A673 (cell line): Measurements from ENCODE around the gene CDH4. TPM values are rescaled to one million over a fixed set of nuclear protein-coding genes. Genes with fewer than 3 reads are reported as not detected.

ENCODE experiments used
- BruUV-seq: library from RNA; stranded (reverse); fragments of 400-500 nt; replicated peaks from 2 replicates; lab custom pipeline; 2021; lab: Mats Ljungman, UMichigan
- CTCF ChIA-PET: fragments of 300-600 bp; sonication (Branson Sonifier 250); formaldehyde crosslinking; loops from one replicate; lab custom pipeline; 2022; ENCODE audit warnings: antibody characterized with exemption; lab: Charles Lee
- POLR2A ChIA-PET: fragments of 300-600 bp; sonication (Branson Sonifier 250); formaldehyde crosslinking; loops from one replicate; lab custom pipeline; 2022; ENCODE audit warnings: antibody characterized with exemption; ENCODE audit not compliant: low non-redundant PET; lab: Charles Lee
- DNase-seq: peaks from one replicate; pipeline ENCODE4 v3.0.0-alpha.2; 2015; ENCODE audit warnings: low spot score
- H3K27ac ChIP-seq: fragments of 200-600 bp; sonication (generic); 2 replicates; pipeline ENCODE4 v1.5.1; 2016; ENCODE audit warnings: mixed run types, low read depth, mild to moderate bottlenecking, mixed read lengths, antibody characterized with exemption, low read length; ENCODE audit not compliant: poor library complexity, severe bottlenecking
- H3K27me3 ChIP-seq: fragments of 200-600 bp; sonication (generic); replicated peaks from 2 replicates; pipeline ENCODE4 v1.6.1; 2017; ENCODE audit warnings: mixed run types, low read depth, mild to moderate bottlenecking, mixed read lengths, antibody characterized with exemption, low read length; ENCODE audit not compliant: insufficient read depth, poor library complexity
- H3K36me3 ChIP-seq: fragments of 200-600 bp; sonication (generic); 2 replicates; pipeline ENCODE4 v1.6.1; 2016; ENCODE audit warnings: mixed run types, mild to moderate bottlenecking, mixed read lengths, antibody characterized with exemption, low read length; ENCODE audit not compliant: insufficient read depth, poor library complexity, severe bottlenecking
- H3K4me1 ChIP-seq: fragments of 200-600 bp; sonication (generic); 2 replicates; pipeline ENCODE4 v1.6.1; 2017; ENCODE audit warnings: mixed run types, mild to moderate bottlenecking, mixed read lengths, antibody characterized with exemption, low read length; ENCODE audit not compliant: insufficient read depth, poor library complexity, severe bottlenecking
- H3K4me3 ChIP-seq: fragments of 200-600 bp; sonication (generic); 2 replicates; pipeline ENCODE4 v1.5.1; 2016; ENCODE audit warnings: low read depth, mixed run types, mild to moderate bottlenecking, mixed read lengths, low read length; ENCODE audit not compliant: poor library complexity, severe bottlenecking
- H3K9me3 ChIP-seq: fragments of 200-600 bp; sonication (generic); 2 replicates; pipeline ENCODE4 v1.6.1; 2016; ENCODE audit warnings: mixed run types, low read depth, mild to moderate bottlenecking, mixed read lengths, antibody characterized with exemption, low read length; ENCODE audit not compliant: poor library complexity, severe bottlenecking
- EZH2 ChIP-seq: fragments of 200-600 bp; sonication (generic); IDR thresholded peaks from 2 replicates; pipeline ENCODE4 v1.6.1; 2017; ENCODE audit warnings: borderline replicate concordance, low read depth, mild to moderate bottlenecking, mixed read lengths, antibody characterized with exemption, low read length; ENCODE audit not compliant: poor library complexity, severe bottlenecking
- intact Hi-C: fragments of 100-400 bp; cut with micrococcal nuclease; formaldehyde crosslinking; loops from one replicate; pipeline ENCODE4 v1.10.0; 2022; ENCODE audit not compliant: unreplicated experiment
- total RNA-seq: library from RNA; stranded (reverse); gene quantifications from 2 replicates; pipeline ENCODE4 v1.2.3, GENCODE V29; 2021
- TF ChIP-seq, protein P1 (sequence below): fragments of 300-800, 200-600 bp; sonication (generic); conservative IDR thresholded peaks from 2 replicates; pipeline ENCODE4 v1.5.1; 2017; ENCODE audit warnings: low read depth, mild to moderate bottlenecking, antibody characterized with exemption, low read length, moderate library complexity, mixed read lengths

Gene CDH4
- total RNA-seq, 1 experiment from 2014 or later: 8.3 TPM

DNA sequence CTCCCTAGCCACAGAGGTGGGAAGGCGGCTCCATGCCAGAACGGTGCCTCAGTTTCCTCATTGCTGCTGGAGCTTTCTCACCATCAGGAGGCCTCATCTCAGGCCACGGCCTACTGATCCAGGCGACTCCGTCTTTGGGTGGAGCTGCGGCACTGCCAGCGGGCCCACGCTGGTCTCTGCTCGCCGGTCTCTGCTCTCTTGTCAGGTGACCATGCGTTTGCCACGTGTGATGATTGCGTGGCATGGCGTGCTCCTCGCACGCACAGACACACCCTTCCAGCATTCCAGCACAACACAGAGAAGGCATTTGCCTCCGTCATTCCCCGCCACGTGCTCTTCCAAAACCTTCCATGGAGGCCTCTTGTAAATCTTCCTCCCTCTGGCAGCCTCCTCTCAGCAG is 271.1 kb downstream of the CDH4 start:
- ChIA-PET CTCF (no interaction called here), POLR2A (no interaction called here)
- Histone ChIP-seq H3K4me1 (peaks cover 4% of the 10 kb centered on the region), H3K36me3 (no peaks in the 10 kb centered on the region), H3K27me3 (peaks cover 56% of the 10 kb centered on the region), H3K27ac (no peak overlapping the region), H3K4me3 (no peak overlapping the region), H3K9me3 (no peaks in the 10 kb centered on the region)
- intact Hi-C loops: no loop called here
- DNase-seq: no peak
- BruUV-seq: no TSS peak
- no peak for TF ChIP-seq EZH2
- TF ChIP-seq, protein P1, sequence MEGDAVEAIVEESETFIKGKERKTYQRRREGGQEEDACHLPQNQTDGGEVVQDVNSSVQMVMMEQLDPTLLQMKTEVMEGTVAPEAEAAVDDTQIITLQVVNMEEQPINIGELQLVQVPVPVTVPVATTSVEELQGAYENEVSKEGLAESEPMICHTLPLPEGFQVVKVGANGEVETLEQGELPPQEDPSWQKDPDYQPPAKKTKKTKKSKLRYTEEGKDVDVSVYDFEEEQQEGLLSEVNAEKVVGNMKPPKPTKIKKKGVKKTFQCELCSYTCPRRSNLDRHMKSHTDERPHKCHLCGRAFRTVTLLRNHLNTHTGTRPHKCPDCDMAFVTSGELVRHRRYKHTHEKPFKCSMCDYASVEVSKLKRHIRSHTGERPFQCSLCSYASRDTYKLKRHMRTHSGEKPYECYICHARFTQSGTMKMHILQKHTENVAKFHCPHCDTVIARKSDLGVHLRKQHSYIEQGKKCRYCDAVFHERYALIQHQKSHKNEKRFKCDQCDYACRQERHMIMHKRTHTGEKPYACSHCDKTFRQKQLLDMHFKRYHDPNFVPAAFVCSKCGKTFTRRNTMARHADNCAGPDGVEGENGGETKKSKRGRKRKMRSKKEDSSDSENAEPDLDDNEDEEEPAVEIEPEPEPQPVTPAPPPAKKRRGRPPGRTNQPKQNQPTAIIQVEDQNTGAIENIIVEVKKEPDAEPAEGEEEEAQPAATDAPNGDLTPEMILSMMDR: no peak

DNA sequence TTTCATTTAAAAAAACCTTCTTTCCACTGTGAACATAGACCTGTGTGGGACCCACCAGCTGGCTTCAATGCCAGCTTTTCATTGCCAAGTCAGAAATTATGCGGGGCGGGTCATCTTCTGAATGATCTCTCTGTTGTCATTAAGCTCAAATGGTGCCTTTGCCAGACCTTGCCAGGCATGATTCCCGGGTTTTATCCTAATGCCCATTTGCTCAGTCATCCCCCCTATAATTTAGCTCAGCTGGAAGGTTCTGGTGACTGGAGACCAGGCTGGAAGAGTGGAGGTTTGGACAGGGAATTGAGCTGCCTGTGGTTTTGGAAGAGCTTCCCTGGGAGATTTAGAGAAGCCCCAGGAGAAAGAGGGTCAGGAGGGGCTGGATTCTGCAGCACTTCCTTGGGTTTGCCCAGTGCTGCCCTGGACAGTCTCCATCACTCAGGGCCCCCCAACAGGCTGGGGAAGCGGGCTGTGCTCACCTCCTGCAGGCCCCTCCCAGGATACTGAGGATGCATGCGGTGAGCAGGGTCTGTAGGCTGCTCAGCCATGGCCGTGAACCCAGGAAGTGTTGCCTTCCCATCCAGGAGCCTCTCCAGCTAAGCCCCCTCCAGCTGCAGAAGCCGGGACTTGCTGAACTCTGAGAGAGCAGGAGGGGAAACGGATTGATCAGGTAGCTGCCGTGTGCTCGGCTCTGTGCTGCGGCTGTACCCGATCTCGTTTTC is 273.0 kb downstream of the CDH4 start:
- Histone ChIP-seq H3K4me3 (no peak overlapping the region), H3K36me3 (no peaks in the 10 kb centered on the region), H3K27ac (no peak overlapping the region), H3K27me3 (peaks cover 45% of the 10 kb centered on the region), H3K4me1 (peaks cover 4% of the 10 kb centered on the region), H3K9me3 (no peaks in the 10 kb centered on the region)
- intact Hi-C loops: no loop called here
- BruUV-seq: no TSS peak
- CTCF ChIA-PET: no interaction called here
- TF ChIP-seq, protein P1: no peak
- no peak for TF ChIP-seq EZH2
- no peak for DNase-seq
- POLR2A ChIA-PET: no interaction called here

DNA sequence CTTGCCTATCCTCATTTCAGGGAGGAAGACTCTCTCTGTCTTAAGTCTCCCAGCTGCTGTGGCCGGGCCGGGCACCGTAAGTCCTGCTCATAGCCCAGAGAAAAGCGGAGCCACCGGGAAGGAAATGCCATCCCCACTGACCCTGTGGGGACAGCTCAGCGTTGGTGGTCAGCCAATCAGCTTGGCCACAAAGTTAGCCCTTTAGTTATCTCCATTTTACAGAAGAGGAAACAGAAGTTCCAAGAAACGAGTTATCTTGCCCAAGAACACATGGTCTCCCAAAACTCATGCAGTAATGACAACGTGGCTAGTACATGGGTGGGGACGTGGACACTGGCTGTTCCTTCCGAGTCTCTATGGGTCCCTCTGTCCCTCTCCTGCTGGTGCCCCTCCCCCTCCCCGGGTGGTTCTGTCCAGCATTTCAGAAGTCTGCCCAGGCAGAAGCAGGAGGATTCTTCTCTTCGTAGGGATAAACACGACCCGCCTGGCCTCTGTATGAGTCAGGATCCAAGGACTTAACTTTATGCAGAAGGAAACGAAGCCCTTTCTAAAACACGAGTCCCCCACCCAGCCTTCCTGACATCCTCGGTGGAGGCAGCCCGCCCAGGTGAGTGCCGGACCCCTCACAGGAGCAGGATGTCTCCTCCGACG is 273.8 kb downstream of the CDH4 start:
- no peak overlapping the region for H3K27ac ChIP-seq
- no peaks in the 10 kb centered on the region for H3K36me3 ChIP-seq
- intact Hi-C loops: no loop called here
- POLR2A ChIA-PET: no interaction called here
- no peak for TF ChIP-seq EZH2
- TF ChIP-seq, protein P1: no peak
- no peaks in the 10 kb centered on the region for H3K9me3 ChIP-seq
- H3K4me1 ChIP-seq: peaks cover 4% of the 10 kb centered on the region
- no TSS peak for BruUV-seq
- DNase-seq: no peak
- H3K4me3 ChIP-seq: no peak overlapping the region
- CTCF ChIA-PET: no interaction called here
- H3K27me3 ChIP-seq: peaks cover 37% of the 10 kb centered on the region
